ENCODE results near the gene PSMD5.

PSMD5 gene

DNA sequence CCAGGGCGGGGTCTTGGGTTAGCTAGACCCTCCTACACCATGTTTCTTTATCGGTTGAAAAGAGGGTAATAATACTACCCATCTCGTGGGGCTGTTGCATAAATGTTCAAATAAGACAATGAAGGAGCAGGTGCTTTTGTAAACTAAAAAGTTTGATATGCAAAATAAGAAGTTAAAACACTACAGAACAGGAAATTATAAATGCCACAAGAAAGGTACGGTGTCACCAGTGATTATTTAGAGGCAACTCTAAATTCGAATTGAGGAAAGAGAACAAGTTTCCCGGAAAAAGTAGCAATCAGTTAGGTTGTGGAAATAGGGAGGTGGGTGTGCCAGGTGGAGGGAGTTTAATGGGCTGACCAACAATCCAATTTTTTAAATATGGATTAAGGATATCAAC lies 36.7 kb upstream of the PSMD5 start:
- Mint-ChIP-seq H3K9me3 (no peaks in the 10 kb centered on the region), H3K27ac (ENCODE audit: low read depth) (peak overlapping the region; percentile 76), H3K4me1 (peaks cover 61% of the 10 kb centered on the region), H3K27me3 (no peaks in the 10 kb centered on the region), H3K36me3 (ENCODE audit: insufficient read depth) (peaks cover 19% of the 10 kb centered on the region), H3K4me3 (peak overlapping the region; percentile 81)
- no peak for DNase-seq (ENCODE audit: low spot score in 2 of 2)
- ATAC-seq (replicated peaks; ENCODE audit: extremely low read depth, poor library complexity, severe bottlenecking): no peak

DNA sequence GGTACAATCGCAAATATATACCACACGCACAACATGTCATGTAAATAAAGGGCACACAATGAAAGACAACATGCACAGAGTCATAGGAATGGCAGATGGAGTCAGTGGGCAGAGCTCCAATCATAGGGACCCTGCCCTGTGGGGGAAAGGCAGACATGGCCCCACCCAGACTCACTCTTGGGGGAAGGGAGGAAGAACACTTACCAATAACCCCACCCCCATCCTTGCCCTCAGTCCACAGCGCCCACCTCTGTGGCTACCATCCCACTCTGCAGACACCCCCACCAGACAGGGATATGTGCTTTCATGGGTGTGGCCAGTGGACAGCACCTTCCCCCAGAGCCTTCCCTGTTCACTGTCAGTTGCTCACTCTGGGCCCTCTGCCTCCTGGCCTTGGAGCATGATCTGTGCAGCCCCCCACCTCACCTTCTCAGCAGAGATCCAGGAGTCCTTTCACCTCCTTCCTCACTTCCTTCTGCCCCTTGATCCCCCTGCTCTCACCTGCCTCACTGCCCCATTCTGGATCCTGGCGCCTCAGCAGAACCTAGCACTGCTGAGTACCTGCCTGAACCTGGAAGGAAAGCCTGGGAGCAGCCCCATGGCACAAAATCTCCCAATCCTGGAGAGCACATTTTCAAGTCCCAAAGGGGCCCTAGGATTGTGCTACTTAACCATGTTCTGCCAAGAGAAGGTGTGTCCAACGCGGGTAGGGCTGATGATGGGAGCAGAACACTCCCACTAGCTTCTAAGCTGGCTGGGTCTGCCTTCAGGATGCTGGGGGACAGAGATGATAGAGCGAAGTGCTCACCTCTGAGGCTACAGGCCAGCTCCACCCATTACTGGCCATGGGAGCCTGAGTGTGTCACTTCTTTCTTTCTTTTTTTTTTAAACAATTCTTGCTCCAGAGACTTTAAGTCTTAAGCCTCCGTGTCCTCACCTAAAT lies 35.7 kb upstream of the PSMD5 start:
- Mint-ChIP-seq H3K4me3 (peak overlapping the region; percentile 81), H3K4me1 (peaks cover 61% of the 10 kb centered on the region), H3K27ac (ENCODE audit: low read depth) (peak overlapping the region; percentile 76), H3K27me3 (no peaks in the 10 kb centered on the region), H3K9me3 (no peaks in the 10 kb centered on the region), H3K36me3 (ENCODE audit: insufficient read depth) (peaks cover 22% of the 10 kb centered on the region)
- ATAC-seq (replicated peaks; ENCODE audit: extremely low read depth, poor library complexity, severe bottlenecking) (no peak), DNase-seq (ENCODE audit: low spot score in 2 of 2) (no peak)

DNA sequence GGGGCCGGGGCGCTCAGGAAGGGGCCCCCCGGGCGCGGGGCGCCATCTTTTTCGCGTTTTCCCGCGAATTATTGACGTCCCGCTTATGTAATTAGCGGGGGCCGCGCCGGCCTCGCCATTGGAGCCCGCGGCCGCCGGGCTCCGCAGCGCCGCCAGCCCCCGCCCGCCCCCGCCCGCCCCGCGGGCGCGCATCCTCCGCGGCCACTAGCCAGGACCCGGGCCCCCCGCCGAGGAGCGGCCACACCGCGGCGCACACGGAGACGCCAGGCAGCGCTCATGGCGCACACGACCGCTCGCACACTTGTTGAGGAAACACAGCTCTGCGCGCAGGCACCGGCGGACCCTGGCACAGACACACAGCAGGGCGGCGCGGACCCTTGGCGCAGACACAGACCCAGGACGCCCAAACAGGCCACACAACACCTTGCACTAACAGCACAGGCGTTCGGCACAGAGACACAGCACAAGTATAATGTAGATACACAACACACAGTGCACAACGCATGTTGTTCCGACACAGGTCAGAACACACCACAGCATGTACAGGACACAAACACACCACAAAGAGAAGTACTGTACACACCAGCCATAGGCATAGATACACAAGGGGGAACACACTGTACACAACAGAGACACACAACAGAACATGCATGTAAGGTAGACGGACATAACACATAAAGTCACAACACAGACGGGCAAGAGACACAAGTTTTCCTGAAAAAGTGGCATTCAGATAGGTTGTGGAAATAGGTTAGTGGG lies 34.7 kb upstream of the PSMD5 start:
- Mint-ChIP-seq H3K36me3 (ENCODE audit: insufficient read depth) (peaks cover 27% of the 10 kb centered on the region), H3K4me3 (peak overlapping the region; percentile 81), H3K27ac (ENCODE audit: low read depth) (peak overlapping the region; percentile 76), H3K27me3 (no peaks in the 10 kb centered on the region), H3K9me3 (no peaks in the 10 kb centered on the region), H3K4me1 (peaks cover 54% of the 10 kb centered on the region)
- ATAC-seq (replicated peaks; ENCODE audit: extremely low read depth, poor library complexity, severe bottlenecking) (peak; percentile 37), DNase-seq (ENCODE audit: low spot score in 2 of 2) (peak; percentile 30 to 41)

DNA sequence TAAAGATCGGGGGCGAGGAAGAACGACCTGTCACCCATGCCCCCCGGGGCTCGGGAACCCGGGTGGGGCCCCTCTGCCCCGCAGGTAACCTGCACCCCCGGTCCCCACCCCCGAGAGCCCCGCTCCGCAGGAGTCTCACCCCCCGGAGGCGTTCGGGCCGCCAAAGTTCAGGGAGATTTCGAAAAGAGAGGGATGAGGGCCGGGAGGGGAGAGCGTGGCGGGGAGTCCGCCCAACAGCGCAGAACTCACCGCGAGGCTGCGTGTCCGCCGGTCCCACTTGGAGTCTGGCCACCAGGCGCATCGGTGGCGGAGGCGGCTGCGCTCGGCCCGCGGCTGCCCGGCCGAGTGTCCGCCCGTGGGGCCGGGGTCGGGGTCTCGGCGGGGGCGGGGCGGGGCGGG lies 34.1 kb upstream of the PSMD5 start, which contains the start of gene PHF19:
TSS of gene PHF19 (minus strand) at position 347 of the 399 bp plus-strand sequence. CDS start 2,447 bp downstream, outside the sequence.
- peak within 1 kb of the TSS; percentile 76 for H3K27ac Mint-ChIP-seq (ENCODE audit: low read depth)
- H3K9me3 Mint-ChIP-seq: no peaks in the 10 kb centered on the region
- DNase-seq (ENCODE audit: low spot score in 2 of 2) (no peak), ATAC-seq (replicated peaks; ENCODE audit: extremely low read depth, poor library complexity, severe bottlenecking) (peak; percentile 12)
- peak within 1 kb of the TSS; percentile 81 for H3K4me3 Mint-ChIP-seq
- H3K4me1 Mint-ChIP-seq: peaks cover 51% of the 10 kb centered on the region
- peaks cover 31% of the 10 kb centered on the region for H3K36me3 Mint-ChIP-seq (ENCODE audit: insufficient read depth)
- no peaks in the 10 kb centered on the region for H3K27me3 Mint-ChIP-seq

DNA sequence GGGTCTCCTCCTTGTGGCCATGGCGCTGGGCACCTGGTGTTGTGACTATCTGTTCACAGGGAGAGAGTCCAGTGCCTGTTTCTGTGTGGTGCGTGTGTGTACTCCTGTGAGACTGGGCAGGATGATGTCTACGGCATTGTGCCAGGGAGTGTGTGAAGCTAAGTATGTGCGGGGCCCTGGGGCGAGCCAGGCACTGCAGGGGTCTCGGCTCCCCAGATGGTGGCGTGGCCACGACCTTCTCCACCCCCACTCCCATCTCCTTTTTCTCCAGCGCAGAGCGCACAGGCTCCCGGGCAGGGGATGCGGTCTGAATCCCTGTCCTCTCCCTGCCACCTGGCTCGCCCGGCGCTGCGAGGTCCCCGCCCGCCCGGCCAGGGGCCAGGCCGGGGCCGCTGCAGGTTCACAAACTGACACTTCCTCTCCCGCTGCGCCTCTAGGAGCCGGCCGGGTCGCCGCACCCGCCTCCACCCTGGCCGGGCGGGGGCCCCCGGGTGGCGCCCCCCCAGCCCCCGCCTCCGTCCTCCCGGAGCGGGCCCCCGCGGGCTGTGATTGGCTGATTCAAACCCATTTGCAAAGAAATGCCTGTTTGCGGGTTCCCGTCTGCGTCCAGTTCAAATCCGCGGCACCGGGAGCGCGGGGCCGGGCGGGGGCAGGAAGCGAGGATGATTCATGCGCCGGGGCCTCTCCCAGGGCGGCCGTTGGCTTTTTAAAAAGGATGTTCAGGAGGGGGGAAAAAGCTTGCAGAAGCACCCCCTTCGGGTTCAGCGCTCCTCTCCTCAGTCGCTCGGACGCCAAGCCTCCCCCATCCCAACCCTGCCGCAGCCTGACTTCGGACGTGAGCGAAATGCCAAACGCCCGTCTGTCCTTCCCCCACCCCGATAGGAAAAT lies 33.5 kb upstream of the PSMD5 start:
- Mint-ChIP-seq H3K27me3 (no peaks in the 10 kb centered on the region), H3K4me1 (peaks cover 49% of the 10 kb centered on the region), H3K27ac (ENCODE audit: low read depth) (peak overlapping the region; percentile 49), H3K36me3 (ENCODE audit: insufficient read depth) (peaks cover 35% of the 10 kb centered on the region), H3K4me3 (peak overlapping the region; percentile 81), H3K9me3 (no peaks in the 10 kb centered on the region)
- ATAC-seq (replicated peaks; ENCODE audit: extremely low read depth, poor library complexity, severe bottlenecking) (peak; percentile 52), DNase-seq (ENCODE audit: low spot score in 2 of 2) (peak; percentile 42 to 51)

DNA sequence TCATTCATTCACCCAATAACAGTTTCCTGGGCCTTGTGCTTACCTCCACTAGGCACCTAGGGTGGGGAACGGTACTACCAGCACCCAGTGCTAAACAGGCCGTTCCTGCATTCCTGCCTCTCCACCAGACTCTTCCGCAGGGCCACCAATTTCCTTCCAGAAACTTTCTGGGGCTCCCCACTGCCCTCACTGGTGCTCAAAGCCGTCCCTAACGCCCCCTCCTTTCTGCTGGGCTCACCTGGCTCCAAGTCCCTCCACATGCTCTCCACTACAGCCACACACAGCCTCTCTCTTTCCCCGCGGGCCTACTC lies 32.9 kb upstream of the PSMD5 start:
- Mint-ChIP-seq H3K36me3 (ENCODE audit: insufficient read depth) (peaks cover 37% of the 10 kb centered on the region), H3K27me3 (no peaks in the 10 kb centered on the region), H3K27ac (ENCODE audit: low read depth) (peak overlapping the region; percentile 49), H3K9me3 (no peaks in the 10 kb centered on the region), H3K4me3 (peak overlapping the region; percentile 81), H3K4me1 (peaks cover 43% of the 10 kb centered on the region)
- DNase-seq (ENCODE audit: low spot score in 2 of 2): no peak
- no peak for ATAC-seq (replicated peaks; ENCODE audit: extremely low read depth, poor library complexity, severe bottlenecking)

DNA sequence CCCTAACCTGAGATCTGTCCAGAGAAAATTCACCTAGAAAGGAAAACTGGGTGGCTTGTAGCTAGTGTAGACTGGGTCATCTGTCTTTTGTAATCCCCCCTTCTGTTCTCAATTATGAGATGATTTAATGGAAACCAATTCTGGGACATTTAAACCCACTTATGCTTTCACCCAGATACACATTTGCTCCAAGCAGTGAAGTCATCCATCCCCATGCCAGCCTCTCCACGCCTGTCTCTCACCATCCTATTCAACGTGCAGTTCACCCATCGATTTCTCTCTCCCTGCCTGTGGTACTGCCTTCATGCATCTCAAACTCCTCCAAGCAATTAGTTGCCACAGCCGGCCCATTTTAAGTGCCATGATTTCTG lies 32.5 kb upstream of the PSMD5 start:
- Mint-ChIP-seq H3K36me3 (ENCODE audit: insufficient read depth) (peaks cover 37% of the 10 kb centered on the region), H3K4me1 (peaks cover 43% of the 10 kb centered on the region), H3K4me3 (peak overlapping the region; percentile 81), H3K9me3 (no peaks in the 10 kb centered on the region), H3K27me3 (no peaks in the 10 kb centered on the region), H3K27ac (ENCODE audit: low read depth) (peak overlapping the region; percentile 49)
- no peak for ATAC-seq (replicated peaks; ENCODE audit: extremely low read depth, poor library complexity, severe bottlenecking)
- no peak for DNase-seq (ENCODE audit: low spot score in 2 of 2)

GRCh38 chr9:120874226-120875194 lies 31.8 kb upstream of the PSMD5 start:
- no peak for ATAC-seq (replicated peaks; ENCODE audit: extremely low read depth, poor library complexity, severe bottlenecking)
- peaks cover 41% of the 10 kb centered on the region for H3K4me1 Mint-ChIP-seq
- H3K36me3 Mint-ChIP-seq (ENCODE audit: insufficient read depth): peaks cover 39% of the 10 kb centered on the region
- no peak overlapping the region for H3K27ac Mint-ChIP-seq (ENCODE audit: low read depth)
- no peaks in the 10 kb centered on the region for H3K27me3 Mint-ChIP-seq
- peak overlapping the region; percentile 81 for H3K4me3 Mint-ChIP-seq
- DNase-seq (ENCODE audit: low spot score in 2 of 2): no peak
- H3K9me3 Mint-ChIP-seq: no peaks in the 10 kb centered on the region

DNA sequence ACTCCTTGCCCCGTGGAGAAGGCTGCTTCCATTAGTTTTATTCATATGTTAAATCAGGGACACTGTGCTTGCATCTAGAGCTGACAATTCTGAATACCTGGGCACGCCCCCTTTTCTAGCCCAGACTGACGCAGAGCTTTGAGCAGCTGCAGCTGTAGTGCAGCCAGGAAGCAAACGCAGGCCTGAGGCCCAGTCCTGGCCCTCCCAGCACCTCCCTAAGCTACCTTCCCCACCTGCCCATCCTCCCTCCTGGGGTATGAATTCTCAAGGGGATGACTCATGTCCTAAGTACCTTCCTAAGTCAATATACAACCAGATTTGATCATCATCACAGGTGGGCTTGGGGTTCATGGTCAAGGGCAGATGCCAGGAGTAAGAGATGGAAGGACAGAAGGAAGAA lies 30.8 kb upstream of the PSMD5 start:
- H3K4me1 Mint-ChIP-seq: peaks cover 38% of the 10 kb centered on the region
- ATAC-seq (replicated peaks; ENCODE audit: extremely low read depth, poor library complexity, severe bottlenecking) (no peak), DNase-seq (ENCODE audit: low spot score in 2 of 2) (no peak)
- H3K27ac Mint-ChIP-seq (ENCODE audit: low read depth): peak overlapping the region; percentile 30
- no peaks in the 10 kb centered on the region for H3K9me3 Mint-ChIP-seq
- H3K36me3 Mint-ChIP-seq (ENCODE audit: insufficient read depth): peaks cover 39% of the 10 kb centered on the region
- no peaks in the 10 kb centered on the region for H3K27me3 Mint-ChIP-seq
- H3K4me3 Mint-ChIP-seq: no peak overlapping the region

- no peaks in the 10 kb centered on the region for H3K27me3 Mint-ChIP-seq
- H3K4me3 Mint-ChIP-seq: no peak overlapping the region
- ATAC-seq (replicated peaks; ENCODE audit: extremely low read depth, poor library complexity, severe bottlenecking) (no peak), DNase-seq (ENCODE audit: low spot score in 2 of 2) (no peak)
- peak overlapping the region; percentile 30 for H3K27ac Mint-ChIP-seq (ENCODE audit: low read depth)
- peaks cover 42% of the 10 kb centered on the region for H3K36me3 Mint-ChIP-seq (ENCODE audit: insufficient read depth)
- H3K9me3 Mint-ChIP-seq: no peaks in the 10 kb centered on the region
- H3K4me1 Mint-ChIP-seq: peaks cover 37% of the 10 kb centered on the region
These were observed 30.2 kb upstream of the PSMD5 start for GRCh38 chr9:120872791-120873502.

DNA sequence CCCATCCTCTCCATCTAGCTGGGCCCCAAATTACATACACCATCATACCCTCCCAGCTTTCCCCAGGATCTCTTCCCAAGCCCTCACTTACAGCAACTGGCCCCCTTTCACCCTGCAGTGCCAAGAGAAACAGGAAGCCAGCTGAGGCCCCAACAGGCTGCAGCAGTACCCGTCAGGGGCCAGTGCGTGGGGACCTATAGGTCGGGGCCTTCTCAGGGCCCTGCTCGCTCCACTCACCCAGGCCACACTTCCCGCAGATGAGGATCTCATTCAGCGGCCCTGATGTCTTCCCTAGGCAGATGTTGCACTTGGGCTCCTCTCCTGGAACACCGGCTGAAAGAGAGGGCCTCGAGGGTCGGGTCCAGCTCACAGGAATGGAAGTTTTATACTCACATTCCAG lies 27.5 kb upstream of the PSMD5 start:
- H3K36me3 Mint-ChIP-seq (ENCODE audit: insufficient read depth): peaks cover 35% of the 10 kb centered on the region
- peak overlapping the region; percentile 90 for H3K27ac Mint-ChIP-seq (ENCODE audit: low read depth)
- H3K4me1 Mint-ChIP-seq: peaks cover 24% of the 10 kb centered on the region
- DNase-seq (ENCODE audit: low spot score in 2 of 2): no peak
- H3K9me3 Mint-ChIP-seq: no peaks in the 10 kb centered on the region
- no peaks in the 10 kb centered on the region for H3K27me3 Mint-ChIP-seq
- no peak for ATAC-seq (replicated peaks; ENCODE audit: extremely low read depth, poor library complexity, severe bottlenecking)
- H3K4me3 Mint-ChIP-seq: no peak overlapping the region

All from central memory CD8-positive, alpha-beta T cell (primary cell).